NT2/D1 (cell line): ENCODE results near the gene GIT1.

Experiments used
- SUZ12 ChIP-seq: IDR thresholded peaks from 2 replicates; pipeline ENCODE4 v1.6.1; 2011; ENCODE audit not compliant: insufficient read length, insufficient read depth; ENCODE audit errors: extremely low read depth
- YY1 ChIP-seq: IDR thresholded peaks from 2 replicates; pipeline ENCODE4 v1.6.1; 2011; ENCODE audit not compliant: insufficient read length, insufficient read depth

- TF ChIP-seq SUZ12 = no peak
- no peak for TF ChIP-seq YY1
Observed at GRCh38 chr17:29610395-29610794, 20.9 kb upstream of the GIT1 start.
